Vagina (tissue), 2 donors: ENCODE measurements around the gene PNMT.

ENCODE experiments used
- POLR2A ChIP-seq, 2 donors: fragments of 450-650 bp; IDR thresholded peaks; one replicate each; pipeline ENCODE4 v1.6.1; 2017; ENCODE audit warnings: antibody characterized with exemption in 2 of 2, mild to moderate bottlenecking in 2 of 2, moderate library complexity in 2 of 2
- POLR2AphosphoS5 ChIP-seq, 2 donors: sonication (generic); formaldehyde crosslinking; IDR thresholded peaks; one replicate each; pipeline ENCODE4 v1.9.0; 2017; ENCODE audit warnings: antibody characterized with exemption in 2 of 2, mild to moderate bottlenecking in 2 of 2, low read depth in 1 of 2; ENCODE audit not compliant: insufficient read depth in 1 of 2
- TF ChIP-seq, protein P1 (sequence below), 3 experiments: fragments of 450-650 bp in 2 of 3; fragments of 200-600 bp in 1 of 3; sonication (generic) in 1 of 3; IDR thresholded peaks; one replicate each; pipeline ENCODE4 v1.5.1; 2017 to 2019; ENCODE audit warnings: antibody characterized with exemption in 3 of 3, mild to moderate bottlenecking in 2 of 3, moderate library complexity in 2 of 3

DNA sequence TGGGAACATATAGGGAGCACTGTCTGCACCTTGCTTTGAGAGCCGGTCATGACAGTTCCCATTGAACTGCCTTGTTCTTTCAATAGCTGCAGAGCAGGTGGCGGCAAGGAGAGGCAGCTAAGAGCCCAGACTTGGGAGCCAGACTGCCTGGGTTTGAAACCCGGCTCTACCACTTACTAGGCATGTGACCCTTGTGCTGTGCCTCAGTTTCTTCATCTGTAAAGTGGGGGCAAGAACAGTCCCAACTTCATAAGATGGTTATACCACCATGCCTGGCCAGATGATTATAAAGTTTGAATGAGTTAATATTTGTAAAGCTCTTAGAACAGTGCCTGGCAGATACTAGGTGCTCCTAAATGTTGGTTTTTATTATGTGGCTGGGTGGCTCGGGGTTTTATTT, 46.0 kb downstream of the PNMT start:
- TF ChIP-seq, protein P1, sequence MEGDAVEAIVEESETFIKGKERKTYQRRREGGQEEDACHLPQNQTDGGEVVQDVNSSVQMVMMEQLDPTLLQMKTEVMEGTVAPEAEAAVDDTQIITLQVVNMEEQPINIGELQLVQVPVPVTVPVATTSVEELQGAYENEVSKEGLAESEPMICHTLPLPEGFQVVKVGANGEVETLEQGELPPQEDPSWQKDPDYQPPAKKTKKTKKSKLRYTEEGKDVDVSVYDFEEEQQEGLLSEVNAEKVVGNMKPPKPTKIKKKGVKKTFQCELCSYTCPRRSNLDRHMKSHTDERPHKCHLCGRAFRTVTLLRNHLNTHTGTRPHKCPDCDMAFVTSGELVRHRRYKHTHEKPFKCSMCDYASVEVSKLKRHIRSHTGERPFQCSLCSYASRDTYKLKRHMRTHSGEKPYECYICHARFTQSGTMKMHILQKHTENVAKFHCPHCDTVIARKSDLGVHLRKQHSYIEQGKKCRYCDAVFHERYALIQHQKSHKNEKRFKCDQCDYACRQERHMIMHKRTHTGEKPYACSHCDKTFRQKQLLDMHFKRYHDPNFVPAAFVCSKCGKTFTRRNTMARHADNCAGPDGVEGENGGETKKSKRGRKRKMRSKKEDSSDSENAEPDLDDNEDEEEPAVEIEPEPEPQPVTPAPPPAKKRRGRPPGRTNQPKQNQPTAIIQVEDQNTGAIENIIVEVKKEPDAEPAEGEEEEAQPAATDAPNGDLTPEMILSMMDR (IDR thresholded peaks at IDR 0.05) = no peak
- no peak for TF ChIP-seq POLR2AphosphoS5 (IDR thresholded peaks at IDR 0.05; ENCODE audit: insufficient read depth in 1 of 2, low read depth in 1 of 2)
- no peak for TF ChIP-seq POLR2A (IDR thresholded peaks at IDR 0.05)
